Activated gamma-delta T cell treated with anti-CD3 and anti-CD28 coated beads, Interleukin-2, amount 50 U/mL, for 16 hours (primary cell): Measurements from ENCODE around the gene FOXR1.
A peak's percentile ranks its signal among the peaks of the same experiment; 100 is the strongest.
"Not testable (repeated sequence)": the region's sequence is repeated elsewhere in the genome, so short reads cannot be mapped to it uniquely, and the experiment has no call there.

Source experiments
- DNase-seq: peaks from one replicate; pipeline ENCODE4 v3.0.0-alpha.2; 2020; ENCODE audit warnings: low read depth

FOXR1 gene

DNA sequence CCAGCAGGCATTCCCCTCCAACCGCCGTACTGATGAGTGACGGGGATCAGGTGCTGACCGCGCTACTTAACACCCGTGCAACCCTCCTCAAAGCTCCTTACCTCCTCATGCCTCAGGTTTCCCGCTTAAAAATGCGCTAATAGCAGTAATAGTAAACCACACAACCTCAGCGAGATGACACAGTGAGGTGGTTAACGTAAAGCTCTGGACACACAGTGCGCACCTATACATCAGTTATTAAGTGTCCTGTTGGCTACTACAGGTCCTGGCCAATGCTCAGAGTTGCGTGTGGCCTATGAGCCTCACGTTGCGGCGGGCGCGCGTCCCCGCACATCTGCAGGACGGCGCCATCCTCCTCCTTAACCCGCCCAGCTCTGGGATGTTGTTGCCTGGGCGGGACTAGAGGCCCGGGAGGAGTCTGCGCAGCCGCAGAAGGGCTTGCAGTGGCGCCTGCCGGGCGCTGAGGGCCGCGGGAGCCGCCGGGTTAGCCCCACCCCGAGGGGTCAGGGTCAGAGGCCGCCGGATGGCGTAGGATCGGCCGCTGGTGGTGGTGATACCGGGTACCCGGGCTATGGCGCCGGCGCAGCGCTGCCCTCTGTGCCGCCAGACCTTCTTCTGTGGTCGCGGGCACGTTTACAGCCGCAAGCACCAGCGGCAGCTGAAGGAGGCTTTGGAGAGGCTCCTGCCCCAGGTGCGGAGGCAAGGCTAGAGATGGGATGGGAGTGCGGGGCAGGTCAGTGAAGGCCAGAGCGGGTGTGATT, 26.2 kb downstream of the FOXR1 start, which contains the start of gene CENATAC:
Gene CENATAC, plus strand, starts transcription at position 512 of the 761 bp plus-strand sequence. Its CDS starts 60 bp downstream, at position 572.
- peak; percentile 93 for DNase-seq

DNA sequence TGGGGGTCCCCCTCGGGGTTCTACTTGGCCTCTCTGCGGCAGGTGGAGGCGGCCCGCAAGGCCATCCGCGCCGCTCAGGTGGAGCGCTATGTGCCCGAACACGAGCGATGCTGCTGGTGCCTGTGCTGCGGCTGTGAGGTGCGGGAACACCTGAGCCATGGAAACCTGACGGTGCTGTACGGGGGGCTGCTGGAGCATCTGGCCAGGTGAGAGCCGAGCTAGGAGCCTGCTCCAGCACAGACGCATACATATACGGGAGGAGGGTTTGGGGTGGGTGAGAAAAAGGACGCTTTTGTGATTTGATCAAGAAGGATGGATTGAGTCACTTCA, 26.8 kb downstream of the FOXR1 start:
- no peak for DNase-seq

DNA sequence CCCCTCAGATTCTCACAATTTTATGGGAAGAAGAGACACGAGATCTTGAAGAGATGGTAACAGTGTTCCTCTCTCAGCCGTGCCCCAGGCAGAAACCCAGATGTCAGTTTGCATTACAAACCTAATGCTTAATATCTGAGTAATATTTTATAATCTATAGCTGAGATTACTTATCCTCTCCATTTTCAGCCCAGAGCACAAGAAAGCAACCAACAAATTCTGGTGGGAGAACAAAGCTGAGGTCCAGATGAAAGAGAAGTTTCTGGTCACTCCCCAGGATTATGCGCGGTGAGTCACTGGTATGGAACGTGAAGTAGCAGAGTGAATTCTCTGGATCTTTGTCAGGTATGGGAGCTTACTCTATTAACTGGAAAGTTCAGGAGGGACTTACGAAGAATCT, 27.3 kb downstream of the FOXR1 start:
- no peak for DNase-seq

DNA sequence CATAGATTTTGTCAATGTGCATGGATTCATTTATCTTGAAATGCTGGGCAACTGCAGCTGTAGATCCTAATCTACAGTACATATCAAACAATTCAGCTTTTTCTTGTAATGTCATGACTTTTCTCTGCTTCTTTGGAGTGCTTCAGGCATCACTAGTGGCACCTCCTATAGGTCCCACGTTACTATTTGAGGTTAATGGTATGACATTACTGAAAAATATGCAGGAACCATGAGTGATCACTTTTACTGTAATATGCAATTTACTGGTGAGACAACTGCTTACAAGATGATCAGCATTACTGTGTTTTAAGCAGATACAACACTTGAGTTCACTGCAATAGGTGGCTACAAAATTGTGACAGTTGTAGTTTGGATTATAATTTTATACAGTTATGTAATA, 29.3 kb downstream of the FOXR1 start:
- DNase-seq, result no peak

DNA sequence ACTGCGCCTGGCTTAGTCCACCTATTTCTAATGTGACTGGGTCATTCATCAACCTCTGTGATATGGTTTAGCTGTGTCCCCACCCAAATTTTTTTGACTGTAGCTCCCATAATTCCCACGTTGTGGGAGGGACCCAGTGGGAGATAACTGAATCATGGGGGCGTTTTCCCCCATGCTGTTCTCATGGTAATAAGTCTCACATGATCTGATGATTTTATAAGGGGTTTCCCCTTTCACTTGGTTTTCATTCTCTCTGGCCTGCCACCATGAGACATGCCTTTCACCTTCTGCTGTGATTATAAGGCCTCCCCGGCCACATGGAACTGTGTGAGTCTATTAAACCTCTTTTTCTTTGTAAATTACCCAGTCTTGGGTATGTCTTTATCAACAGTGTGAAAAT, 35.1 kb downstream of the FOXR1 start:
- DNase-seq, result no peak

DNA sequence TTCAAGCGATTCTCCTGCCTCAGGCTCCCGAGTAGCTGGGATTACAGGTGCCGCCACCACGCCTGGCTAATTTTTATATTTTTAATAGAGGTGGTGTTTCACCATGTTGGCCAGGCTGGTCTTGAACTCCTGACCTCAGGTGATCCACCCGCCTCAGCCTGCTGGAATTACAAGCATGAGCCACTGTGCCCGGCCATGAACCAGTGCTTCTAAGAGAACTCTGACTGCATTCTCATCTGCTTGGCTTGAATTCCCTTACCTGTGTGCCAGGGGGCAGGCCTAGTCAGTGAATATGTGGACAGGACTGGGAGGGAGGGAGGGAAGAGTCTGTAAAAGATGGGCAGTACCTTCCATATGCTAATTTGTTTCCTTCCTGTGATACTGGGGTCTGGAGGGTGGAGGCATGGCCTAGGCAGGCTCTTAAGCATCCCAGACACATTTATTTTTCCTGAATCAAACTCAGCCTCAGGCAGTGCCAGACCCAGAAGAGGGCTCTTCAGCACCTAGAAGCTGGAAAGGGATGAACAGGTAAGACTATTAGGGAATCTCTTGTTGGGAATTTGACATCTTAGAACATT, 40.0 kb downstream of the FOXR1 start:
- DNase-seq, result no peak

DNA sequence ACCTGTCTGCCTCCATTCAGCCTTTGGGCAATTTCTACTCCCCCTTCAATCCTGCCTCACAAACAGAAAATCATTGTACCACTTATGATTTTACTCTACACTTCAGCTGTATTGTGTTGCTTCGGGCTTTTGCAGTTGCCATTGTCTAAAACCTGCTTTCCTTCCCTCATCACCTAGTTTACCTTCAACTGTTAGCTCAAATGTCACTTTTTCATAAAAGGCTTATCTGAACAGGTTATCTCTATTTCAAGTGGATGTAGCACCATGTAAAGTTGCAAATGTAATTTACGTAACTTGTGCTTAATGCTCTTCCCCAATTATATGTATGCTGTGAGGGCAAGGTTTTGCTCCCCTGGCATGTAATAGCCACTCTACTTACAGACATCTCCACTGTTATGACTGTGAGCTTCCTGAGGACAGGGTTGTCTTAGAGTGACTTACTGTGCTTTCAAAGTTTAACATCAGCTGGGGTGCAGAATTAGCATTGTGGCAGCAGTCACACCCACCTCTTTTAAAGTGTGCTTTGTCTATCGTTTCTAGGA, 41.1 kb downstream of the FOXR1 start:
- DNase-seq, result no peak

DNA sequence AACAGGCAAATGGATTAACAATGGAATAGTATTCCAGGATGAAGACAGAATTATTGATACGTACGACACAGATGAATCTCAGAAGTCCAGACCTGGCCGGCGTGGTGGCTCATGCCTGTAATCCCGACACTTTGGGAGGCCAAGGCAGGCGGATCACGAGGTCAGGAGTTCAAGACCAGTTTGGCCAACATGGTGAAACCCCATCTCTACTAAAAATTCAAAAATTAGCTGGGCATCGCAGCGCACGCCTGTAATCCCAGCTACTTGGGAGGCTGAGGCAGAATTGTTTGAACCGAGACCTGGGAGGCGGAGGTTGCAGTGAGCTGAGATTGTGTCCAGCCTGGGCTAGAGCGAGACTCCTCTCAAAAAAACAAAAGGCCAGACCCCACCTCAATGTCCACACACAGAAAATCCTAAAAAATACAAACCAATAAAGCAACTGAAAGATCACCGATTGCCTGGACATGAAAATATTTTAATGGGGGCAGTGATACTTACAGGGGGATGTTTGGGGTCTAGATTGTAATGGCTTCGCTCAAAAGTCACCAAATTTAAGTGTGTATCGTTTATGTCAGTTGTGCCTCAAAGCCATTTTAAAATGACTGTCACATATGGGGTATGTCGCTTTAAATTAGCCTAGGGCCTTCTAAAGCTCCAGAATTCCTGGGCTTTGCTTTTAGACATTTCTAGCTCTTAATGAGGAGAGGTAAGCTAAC, 42.8 kb downstream of the FOXR1 start:
- no peak for DNase-seq

DNA sequence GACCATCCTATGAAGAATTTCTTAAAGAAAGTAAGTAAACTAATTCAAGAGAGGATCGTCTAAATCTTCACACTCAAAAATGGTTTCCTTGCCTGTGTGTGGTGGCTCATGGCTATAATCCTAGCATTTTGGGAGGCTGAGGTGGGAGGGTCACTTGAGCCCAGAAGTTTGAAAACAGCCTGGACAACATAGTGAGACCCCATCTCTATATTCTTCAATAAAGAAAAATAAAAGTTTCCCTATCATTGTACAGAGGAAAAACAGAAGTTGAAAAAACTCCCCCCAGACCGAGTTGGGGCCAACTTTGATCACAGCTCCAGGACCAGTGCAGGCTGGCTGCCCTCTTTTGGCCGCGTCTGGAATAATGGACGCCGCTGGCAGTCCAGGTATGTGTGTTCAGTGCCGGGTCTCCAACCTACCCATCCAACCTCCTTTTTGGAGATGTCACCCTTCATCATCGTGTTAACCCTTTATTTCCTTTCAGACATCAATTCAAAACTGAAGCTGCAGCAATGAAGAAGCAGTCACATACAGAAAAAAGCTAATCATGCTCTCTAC, 43.6 kb downstream of the FOXR1 start:
- no peak for DNase-seq

DNA sequence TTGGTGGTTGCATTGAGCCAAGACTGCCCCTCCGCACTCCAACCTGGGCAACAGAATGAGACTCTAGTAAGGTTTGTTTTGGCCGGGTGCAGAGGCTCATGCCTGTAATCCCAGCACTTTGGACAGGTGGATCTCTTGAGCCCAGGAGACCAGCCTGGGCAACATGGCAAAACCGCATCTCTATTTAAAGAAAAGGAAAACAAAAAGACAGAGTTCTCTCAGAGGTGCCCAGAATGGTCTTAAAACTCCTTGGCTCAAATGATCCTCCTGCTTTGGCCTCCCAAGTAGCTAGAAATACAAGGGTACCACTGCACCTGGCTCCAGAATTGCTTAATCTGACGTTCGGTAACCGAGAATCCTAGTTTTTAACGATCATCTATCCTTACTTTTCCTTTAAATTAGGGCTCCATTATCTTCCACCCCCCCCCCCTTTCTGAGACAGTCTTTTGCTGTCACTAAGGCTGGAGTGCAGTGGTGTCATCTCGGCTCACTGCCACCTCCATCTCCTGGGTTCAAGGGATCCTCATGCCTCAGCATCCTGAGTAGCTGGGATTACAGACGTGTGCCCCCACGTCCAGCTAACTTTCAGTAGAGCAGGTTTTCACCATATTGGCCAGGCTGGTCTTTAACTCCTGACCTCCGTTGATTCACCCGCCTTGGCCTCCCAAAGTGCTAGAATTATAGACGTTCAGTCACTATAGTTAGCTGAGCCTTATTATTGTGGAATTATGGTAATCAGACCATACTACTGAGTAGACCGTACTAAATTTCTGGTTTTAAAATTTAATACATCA, 44.9 kb downstream of the FOXR1 start:
- no peak for DNase-seq

DNA sequence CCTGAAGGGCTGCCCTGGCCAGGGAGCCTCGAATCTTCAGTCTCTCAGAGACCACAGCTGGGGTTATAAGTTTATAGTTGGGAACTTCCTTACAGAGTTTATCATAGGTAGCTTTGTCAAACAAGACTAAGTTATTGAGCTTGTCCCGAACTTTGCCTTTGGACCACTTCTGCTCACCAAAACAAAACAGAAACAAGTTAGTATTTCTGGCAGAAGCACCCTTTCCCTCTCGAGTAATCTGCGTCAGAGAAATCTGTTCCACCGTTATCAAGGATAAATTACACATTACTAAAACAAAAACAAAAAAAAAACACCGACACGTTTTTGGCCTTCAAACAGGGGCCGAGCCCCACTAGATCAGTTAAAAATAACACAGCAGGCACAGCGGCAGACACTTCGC, 45.8 kb downstream of the FOXR1 start:
- not testable (repeated sequence) for DNase-seq

DNA sequence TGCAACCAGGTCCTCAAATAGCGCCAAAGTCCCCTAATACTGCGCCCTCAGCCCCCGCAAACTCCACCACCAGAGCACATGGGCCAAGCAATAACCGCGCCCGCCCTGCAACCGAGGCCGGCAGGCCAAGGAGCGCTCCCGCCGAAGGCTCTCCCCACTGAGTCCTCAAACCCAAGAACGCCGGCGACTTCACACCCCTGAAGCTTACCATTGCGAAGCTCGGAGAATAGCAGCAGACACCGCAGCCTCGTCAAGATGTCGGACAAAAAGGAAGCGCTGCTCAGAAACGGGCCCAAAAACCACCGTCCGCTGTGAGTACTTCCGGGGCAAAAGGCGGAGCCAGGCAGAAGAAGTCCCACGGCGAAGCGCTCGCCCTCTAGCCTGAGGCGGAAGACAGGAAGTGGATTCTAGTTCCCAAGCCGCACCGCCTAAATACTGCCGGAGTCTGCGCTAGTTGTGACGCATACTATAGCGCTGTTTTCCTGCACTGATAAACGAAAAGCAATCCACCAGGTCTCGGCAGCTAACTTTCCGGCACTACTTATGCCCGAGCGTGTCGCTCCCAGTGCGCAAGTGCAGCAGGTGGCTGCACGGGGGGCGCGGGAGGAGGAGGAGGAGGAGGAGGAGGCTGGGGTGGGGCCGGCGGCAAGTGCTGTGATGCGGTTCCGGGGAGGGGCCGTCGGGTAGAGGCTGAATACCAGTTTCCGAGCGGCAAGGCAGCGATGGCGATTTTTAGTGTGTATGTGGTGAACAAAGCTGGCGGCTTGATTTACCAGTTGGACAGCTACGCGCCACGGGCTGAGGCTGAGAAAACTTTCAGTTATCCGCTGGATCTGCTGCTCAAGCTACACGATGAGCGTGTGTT, 46.7 kb downstream of the FOXR1 start, which contains the start of the genes RPS25 and TRAPPC4:
Gene RPS25, minus strand, starts transcription at position 270 of the 865 bp plus-strand sequence. Its CDS starts 59 bp downstream, at position 211.
Gene TRAPPC4, plus strand, starts transcription at position 693 of the 865 bp plus-strand sequence. Its CDS starts 30 bp downstream, at position 723.
- DNase-seq, result peak; percentile 93

DNA sequence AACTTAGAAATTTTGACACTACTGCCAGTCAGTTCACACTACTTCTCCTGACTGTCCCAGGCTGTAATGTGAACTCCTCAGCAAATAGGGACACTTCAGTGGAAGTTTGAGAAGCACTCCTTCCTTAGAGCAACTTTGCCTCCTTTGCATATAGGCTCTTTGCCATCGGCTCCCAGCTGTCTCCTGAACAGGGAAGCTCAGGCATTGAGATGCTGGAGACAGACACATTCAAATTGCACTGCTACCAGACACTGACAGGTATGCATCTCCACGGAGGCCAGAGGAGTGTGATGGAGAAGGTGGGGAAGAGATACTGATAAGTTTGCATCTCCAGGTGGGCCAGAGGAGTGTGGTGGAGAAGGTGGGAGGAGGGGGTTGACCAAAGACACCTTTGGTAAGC, 48.4 kb downstream of the FOXR1 start:
- no peak for DNase-seq

DNA sequence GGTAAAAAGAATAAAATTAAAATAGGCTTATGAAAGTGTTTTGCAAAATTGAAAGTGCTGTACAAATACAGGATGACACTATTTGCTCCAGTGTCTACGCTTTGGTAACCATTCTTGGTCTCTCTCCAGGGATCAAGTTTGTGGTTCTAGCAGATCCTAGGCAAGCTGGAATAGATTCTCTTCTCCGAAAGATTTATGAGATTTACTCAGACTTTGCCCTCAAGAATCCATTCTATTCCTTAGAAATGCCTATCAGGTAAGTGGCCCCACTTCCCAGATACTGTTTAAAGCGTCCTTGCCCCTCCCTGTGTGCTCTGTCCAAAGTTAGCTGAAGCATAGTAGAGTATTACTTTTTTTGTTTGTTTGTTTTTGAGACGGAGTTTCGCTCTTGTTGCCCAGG, 50.1 kb downstream of the FOXR1 start:
- no peak for DNase-seq

DNA sequence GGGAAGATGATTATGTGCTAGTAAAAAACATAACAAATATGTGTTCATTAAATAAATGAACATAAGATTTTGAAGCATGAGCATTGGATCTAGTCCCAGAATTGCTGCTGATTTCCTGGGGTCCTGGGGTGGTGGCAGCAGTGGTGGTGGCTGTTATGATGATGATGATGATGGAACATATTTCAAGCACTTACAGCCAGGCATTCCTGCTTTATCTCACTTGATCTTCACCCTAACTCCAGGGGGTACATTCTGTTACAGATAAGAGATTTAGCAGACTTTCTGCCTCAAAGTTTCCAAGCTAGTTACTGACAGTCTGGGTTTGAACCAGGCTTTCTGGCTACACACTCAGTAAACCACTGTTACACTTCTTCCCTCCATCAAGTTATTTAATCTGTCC, 52.2 kb downstream of the FOXR1 start:
- DNase-seq, result no peak

DNA sequence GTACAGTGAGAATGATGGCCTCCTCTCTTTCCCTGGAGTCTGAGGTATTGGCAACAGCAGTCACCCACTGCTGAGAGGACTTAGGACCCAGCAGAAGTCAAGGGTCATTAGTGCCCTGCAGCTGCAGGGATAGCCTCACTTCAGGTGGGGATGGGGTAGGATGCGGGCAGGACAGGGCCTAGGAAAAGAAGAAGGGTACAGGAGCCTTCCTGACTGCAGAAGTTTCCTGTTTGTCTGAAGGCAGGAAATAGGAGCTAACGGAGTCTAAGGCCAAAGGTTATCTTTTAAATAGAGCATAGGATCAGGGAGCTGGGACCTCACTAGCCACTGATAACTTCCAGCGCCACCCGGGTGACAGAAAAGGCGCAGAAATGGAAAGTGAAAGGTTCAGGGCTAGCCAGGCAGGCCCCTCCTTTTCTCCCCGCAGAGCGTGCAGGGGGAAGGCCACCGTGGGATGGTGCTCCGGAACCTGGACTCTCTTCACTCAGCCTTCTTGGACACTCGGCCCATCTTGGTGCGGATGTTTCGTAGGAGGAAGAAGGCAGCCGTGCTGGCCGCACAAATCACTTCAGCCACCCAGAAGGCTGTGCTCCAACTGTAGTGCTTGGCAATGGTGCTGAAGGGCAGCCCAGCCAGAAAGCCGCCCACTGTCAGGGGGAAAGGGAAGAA, 53.0 kb downstream of the FOXR1 start:
- DNase-seq, result no peak

DNA sequence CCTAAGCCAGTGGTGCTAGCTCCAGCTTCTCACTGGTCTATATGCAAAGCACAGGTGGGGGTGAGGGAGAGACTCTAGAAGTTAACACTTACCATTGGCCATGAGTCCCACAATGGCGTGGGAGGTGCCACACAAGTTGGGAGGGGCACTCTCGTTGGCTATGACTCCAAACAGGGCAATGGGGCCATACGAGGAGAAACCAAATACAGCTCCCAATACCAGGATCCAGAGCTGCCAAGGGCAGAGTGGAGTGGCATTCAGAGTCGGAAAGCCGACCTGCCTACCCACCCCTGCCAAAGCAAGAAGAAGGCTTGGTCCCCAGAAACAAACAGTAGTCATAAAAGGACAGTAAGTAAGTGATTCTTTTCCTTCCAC, 53.5 kb downstream of the FOXR1 start:
- no peak for DNase-seq

DNA sequence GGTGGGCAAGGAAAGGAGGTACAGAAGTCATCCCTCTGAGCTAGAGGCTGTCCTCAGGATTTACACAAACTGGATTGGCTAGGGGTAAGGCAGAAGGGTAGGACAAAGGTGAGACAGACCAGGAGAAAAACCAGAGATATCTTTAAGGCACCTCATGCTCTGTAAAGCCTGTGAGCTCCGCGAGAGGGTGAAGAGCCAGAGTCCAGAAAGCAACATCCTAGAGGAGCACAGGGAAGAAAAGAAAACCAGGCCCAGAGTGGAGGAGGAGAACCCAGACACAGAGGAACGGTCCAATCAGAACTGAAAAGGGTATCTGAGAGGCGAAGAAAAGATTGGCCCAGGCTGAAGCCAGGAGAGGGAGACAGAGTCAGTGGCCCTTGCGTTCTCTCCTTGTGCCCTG, 54.0 kb downstream of the FOXR1 start:
- DNase-seq, result no peak

DNA sequence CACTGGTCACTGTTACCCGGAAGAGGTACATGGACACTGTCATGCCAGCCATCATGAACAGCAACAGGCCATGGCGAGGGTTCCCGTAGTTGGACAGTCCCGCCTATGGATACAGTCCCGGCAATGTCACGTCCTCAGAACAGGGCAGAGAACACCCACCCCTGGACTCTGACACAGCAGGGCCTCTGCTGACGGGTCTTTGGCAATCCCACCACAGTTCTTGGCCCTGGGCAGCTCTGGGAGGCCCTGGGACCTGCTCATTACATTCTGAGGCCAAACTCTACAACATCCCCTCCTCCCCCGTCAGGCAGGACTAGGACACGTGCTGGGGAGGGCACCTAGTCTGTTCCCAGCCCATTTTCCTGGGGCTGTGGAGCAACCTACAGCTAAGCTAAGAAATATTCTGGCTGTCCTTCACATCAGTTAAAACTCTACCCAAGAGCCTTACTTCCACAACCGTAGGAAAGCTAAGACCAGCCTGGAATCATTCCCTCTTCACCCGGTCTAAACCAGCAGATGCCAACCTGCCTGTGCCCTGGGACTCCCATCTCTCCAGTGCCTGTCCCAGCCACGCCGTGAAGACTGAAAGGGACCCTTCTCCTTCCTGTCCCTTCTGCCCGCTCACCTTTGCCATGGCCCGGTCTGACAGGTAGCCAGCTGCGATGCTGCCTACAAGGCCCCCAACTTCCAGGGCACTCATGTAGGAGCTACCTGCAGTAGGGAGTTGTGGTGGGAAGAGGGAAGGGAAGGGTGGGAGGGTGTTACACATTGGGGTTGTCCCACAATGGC, 54.6 kb downstream of the FOXR1 start:
- no peak for DNase-seq
